ENCODE data around the gene ANXA9.

ANXA9 gene, protein sequence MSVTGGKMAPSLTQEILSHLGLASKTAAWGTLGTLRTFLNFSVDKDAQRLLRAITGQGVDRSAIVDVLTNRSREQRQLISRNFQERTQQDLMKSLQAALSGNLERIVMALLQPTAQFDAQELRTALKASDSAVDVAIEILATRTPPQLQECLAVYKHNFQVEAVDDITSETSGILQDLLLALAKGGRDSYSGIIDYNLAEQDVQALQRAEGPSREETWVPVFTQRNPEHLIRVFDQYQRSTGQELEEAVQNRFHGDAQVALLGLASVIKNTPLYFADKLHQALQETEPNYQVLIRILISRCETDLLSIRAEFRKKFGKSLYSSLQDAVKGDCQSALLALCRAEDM

DNA sequence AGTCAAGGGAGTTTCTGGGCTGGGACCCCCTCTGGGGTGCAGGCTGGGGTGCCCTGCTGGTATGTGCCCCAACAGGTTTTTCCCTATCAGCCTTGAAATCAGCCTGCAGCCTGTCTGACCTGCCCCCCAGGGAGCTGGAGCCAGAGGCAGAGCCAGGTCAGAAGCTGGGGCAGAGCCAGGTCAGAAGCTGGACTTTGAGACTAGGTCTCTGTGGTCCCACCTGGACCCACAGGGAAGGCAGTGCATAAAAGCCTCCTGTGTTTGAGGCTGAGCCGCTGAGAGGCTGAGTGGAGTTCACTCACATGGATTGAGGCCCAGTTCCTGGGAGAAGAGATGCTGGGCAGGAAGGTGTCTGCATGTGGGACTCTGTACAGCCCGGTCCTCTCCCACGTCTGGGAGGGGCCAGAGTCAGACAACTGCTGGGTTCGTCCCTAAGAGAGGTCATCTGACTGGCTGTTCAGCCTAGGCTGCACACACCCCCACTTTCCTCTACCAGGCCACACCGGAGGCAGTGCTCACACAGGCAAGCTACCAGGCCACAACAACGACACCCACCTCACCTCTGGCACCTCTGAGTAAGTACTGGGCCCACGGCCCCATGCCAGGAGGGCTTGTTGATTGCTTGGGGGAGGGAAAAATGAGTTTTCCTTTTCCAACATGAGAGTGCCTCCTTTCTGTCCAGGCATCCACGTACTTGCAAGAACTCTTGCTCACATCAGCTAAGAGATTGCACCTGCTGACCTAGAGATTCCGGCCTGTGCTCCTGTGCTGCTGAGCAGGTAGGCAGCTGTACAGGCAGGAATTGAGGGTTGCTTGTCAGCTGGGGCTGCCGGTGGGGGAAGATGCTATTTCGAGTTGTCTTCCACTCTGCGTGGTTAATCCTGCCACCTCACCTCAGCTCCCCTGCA, at the start of gene ANXA9:
Gene ANXA9, plus strand, starts transcription at position 488 of the 908 bp plus-strand sequence. CDS start 814 bp downstream, outside the sequence.
- no peak for DNase-seq

DNA sequence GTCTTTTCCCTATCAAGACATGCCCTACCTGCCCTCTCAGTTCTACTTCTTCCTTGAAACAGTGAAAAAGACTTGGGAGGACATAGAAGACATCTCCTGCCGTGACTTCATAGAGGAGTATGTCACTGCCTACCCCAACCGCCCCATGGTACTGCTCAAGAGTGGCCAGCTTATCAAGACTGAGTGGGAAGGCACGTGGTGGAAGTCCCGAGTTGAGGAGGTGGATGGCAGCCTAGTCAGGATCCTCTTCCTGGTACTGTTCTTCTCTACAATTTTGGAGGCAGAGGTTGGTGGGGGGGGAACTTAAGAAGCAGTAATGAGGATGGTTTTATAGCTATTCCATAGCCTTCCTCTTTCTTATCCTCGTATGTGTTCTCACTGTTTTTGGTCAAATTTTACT, 37.2 kb upstream of the ANXA9 start:
- no peak for DNase-seq

DNA sequence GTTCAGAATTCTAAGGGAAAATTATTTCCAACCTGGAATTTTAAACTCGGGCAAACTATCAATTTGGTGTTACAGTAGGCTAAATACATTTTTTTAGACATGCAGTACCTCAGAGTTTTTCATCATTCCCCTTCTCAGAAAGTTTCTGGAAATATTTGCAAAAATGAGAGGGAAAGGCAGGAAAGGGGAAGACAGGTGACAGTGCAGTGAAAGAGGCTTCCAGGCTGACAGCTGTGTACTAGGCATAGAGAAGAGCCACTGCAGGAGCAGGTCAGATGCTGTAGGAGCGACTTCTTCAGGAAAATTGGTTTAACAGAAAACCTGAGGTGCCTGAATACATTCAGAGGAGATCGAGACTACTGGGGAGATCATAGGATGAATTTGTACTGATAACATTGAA, 27.4 kb upstream of the ANXA9 start:
- DNase-seq, result no peak

DNA sequence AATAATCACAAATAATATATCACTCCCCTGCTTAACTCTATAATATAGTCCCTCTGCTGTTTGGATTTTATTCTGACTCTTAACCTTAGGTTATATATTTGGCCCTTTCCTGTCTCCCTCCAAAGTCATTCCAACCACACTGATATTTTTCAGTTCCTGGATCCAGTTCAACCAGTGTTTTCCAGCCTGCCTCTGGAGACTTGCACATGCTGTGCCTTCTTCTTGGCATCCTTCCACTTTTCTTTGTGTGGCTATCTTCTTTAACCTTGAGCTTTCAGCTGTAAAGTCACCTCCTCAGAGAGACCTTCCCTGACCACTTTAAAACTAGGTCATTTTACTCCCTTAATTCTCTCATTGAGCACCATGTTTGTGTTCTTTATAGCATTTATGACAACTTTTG, 26.8 kb upstream of the ANXA9 start:
- no peak for DNase-seq

DNA sequence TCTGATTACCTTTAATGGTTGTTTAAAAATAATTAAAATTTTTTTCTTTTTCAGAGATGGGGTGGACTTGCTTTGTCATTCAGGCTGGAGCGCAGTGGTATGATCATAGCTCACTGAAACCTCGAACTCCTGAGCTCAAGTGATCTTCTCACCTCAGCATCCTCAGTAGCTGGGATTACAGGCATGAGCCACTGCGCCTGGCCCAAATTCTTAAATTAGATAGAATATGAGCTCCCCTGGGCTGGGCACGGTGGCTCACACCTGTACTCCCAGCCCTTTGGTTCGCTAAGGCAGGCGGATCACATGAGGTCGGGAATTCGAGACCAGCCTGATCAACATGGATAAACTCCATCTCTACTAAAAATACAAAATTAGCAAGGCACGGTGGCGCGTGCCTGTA, 24.4 kb upstream of the ANXA9 start:
- DNase-seq, result no peak

DNA sequence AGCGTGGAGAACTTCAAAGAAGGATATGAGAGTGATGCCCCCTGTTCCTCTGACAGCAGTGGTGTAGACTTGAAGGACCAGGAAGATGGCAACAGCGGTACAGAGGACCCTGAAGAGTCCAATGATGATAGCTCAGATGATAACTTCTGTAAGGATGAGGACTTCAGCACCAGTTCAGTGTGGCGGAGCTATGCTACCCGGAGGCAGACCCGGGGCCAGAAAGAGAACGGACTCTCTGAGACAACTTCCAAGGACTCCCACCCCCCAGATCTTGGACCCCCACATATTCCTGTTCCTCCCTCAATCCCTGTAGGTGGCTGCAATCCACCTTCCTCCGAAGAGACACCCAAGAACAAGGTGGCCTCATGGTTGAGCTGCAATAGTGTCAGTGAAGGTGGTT, 21.4 kb upstream of the ANXA9 start:
- DNase-seq, result no peak

DNA sequence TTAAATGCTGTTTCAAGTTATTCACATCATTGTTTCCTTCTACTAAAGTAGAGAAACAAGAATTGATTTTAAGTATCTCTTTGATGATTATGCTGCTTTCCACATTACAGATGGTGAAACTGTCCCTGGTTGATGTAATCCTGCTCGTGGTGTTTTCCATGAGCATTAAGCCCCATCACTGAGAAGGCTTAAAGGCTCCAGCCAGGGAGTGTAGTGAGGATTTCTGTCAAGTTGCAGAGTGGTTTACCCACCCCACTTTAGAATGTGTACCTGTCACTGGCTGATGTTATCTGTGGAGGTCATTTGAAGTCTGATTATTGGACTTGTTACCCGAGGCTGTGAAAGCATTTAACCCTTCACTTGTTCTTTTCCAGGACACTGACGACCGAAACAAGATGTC, 20.3 kb upstream of the ANXA9 start:
- no peak for DNase-seq

DNA sequence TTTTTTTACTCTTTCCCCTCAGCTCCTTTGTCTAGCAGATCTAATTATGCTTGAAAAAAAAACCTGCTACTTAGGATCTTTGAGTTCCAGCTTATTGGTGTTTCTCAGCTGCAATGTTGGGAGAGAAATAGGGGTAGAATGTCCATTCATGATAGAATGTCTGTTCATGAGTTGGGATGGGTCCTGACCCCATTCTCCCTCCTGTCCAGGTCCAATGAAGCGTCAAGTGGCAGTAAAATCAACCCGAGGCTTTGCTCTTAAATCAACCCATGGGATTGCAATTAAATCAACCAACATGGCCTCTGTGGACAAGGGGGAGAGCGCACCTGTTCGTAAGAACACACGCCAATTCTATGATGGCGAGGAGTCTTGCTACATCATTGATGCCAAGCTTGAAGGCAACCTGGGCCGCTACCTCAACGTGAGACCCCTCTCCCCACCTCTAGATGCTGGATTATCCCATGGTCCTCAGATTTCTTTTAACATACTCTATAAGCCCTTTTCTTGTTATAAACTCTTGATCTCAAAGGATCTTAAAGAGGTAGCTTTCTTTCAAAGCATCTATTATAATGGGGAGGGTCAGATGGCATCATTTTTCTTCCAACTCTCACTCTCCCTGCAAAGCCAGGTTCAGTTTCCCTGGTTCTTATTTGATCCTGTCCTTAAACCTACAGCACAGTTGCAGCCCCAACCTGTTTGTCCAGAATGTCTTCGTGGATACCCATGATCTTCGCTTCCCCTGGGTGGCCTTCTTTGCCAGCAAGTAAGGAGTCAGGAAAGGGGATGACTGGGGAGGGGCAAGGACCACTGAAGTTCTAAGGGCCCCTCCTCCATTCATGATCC, 18.6 kb upstream of the ANXA9 start:
- DNase-seq, result no peak

DNA sequence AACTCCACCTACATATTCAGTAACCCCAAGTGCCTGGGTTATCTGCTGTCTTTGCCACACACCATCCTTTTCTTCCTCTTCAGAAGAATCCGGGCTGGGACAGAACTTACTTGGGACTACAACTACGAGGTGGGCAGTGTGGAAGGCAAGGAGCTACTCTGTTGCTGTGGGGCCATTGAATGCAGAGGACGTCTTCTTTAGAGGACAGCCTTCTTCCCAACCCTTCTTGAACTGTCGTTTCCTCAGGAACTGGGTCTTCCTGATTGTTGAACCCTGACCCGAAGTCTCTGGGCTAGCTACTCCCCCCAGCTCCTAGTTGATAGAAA, 18.0 kb upstream of the ANXA9 start:
- DNase-seq, result no peak

DNA sequence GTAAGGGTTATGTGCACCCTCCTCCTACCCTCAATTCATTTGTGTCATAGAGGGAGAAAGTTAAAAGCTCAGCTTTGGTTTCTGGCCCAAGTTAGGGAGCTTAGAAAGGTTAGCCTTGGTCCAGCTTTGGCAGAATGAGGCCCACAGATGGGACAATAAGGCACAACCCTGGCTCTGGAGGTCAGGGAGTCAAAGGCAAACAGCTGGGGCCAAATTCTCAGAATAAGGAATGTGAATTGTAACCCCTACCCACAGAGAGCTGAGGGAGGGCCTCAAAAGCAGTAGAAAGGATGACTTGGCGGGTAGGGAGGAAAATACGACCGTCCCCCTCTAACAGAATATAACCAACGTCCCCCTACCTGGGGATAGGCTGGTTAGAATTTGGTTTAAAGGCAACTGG, 16.5 kb upstream of the ANXA9 start:
- DNase-seq, result no peak

DNA sequence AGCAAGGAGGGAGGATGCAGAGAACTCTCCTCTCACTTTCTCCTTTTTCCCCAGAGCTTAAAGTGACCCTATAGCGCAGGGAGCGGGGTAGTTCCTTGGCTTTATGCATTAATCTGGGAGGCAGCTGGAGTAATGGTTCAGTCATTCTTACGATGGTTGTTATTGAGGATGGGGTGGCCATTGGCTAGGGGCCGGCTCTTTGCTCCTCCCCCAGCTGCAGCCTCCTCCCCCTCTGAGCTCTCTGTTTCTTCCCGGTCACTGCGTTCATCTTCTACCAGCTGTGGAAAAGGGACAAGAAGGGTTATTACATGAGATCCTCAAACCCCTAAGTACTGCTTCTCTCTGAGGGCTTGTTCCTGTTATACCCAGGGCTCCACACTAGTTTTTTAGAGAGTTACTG, 16.1 kb upstream of the ANXA9 start:
- DNase-seq, result no peak

DNA sequence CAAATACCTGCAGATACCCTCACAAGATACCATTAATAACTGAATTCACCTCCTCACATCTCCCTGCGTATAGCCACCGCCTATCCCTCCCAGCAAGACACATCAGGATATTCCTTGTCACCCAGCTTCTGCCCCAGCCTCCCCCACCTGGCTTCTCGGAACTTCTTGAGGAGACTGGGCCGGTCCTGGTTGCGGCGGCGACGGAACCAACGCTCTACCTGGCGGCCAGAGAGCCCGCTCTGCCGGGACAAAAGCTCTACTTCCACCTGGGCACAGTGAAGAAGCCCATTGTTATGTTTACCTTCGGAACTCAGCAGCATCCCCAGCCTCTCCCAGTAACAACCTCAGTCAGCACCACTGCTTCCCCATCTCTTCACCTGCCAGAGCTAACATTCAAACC, 14.2 kb upstream of the ANXA9 start:
- no peak for DNase-seq

DNA sequence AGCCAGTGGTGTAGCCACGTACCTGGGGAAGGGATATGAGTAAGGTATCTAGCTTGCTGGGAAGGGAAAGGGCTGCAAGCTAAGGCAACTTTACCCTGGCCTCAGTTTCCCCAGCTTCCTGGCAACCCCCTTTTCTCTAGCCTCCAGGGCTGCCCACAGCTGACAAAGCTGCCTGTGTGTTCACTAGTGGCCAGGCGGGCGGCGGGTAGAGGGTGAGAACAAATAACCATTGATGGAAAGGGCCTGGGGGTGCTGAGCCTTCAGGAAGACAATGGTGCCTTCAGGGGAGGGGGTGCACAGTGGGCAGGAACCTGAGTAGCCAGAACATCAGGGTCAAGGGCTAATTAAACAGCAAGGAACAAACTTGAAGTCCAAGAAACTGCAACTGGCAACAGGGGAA, 13.6 kb upstream of the ANXA9 start:
- no peak for DNase-seq

DNA sequence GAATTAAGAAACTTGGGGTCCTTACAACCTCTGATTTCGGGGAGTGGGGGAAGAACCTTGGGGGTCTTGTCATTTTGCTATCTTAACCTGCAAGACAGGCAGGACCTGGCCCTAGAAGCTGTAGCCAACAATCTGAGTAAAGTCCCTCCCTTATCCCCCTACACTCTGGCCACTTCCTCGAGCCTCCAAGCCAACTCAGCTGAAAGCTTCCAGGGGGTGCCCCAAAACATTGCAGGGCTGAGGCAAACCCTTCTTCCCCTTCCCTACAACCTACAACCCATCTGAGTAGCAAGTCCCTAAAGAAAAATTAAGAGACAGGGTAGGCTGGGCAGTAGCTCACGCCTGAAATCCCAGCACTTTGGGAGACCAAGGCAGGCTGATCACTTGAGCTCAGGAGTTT, 12.5 kb upstream of the ANXA9 start:
- no peak for DNase-seq

DNA sequence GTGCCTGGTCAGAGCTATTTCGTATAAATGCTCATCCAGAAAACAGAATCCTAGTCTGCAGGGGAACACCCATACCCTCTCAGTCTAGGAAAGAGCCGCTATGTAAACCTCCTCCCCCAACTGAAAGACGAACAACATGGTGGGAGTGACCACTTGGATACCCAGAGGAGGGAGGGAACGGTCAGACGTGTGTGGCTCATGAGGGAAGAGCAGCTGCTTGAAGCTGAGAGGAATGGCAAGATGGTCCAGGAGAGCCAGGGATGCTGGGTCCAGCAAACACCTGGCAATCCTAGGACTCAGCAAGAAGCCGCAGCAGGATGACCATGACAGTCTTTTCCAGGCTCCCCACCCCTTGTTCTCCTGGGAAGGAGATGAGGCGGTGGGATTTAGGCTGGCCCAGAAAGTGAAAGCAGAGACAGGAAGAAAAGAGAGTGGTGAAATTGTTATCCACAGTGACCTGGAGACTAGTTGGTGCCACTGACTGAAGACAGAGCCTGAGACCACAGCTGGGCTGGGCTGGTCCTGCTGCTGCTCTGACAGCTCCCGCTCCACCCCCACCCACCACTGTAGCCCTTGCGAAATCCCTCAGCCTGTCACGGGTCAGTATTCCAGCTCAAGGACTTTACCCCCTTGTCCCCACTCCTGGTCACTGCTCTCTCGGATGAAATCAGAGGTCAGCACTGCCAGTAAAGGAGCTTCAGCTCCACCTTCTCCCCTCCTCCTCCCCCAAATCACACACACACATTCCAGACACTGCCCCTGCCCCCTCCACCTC, 11.1 kb upstream of the ANXA9 start:
- DNase-seq, result no peak

DNA sequence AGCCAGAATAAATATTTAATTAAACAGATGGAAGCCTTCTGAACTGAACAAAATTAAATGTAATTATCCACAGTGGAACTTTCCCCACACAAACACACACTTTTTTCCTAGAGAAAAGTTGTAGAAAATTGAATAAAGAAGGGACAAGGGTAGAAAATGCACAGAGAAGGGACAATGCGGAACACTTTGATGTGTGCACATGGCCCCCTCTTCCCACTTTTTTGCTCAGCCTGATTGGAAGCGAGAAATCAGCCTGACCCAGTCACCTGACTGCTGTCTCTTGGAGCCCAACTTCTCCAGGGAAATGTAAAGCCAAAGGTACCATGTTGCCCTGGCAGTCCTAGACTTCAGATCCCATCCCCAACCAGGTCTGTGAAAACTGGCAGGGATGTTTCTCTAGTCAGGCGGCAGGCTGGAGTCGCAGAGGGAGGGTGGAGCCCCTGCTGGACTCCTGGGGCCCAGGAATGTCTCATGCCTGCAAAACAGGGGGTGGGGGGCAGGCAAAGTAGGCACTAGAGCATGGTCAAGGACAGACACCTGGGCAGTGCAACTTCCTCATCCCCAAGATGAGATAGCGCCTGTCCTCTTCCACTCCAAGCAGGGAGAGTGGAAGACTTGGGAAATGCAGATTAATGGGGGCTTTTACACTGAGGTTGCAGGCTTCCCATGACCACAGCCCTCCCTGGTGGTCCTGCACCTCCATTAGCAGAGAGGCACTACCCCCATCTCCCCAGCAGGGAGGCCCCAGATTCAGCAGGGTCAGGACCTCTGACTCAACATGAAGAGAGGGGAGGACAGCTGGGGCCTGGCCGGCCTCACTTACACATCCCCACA, 10.3 kb upstream of the ANXA9 start:
- no peak for DNase-seq

DNA sequence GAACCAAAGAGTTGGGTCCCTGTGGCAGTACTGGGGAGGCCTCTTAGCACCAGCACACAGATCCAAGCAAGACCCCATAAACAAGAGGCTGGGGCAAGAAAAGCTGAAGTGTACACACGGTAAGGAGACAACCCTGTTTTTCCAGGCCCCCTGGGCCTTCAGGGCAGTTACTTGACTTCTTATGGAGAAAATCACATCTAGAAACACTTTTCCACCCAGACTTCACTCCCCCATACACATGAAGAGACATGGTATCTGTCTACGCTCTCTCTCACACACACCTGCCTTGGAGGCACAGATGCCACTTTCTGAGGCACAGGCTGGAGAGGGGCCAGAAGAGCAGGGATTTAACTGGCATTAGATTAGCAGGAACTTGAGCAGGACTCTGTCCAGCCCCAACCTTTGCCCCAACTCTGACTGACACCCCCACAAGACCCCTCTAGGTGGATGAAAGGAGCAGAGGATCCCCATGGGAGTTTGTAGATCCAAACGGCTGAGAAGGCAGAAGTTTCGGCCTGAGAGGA, 9.6 kb upstream of the ANXA9 start:
- DNase-seq, result no peak

DNA sequence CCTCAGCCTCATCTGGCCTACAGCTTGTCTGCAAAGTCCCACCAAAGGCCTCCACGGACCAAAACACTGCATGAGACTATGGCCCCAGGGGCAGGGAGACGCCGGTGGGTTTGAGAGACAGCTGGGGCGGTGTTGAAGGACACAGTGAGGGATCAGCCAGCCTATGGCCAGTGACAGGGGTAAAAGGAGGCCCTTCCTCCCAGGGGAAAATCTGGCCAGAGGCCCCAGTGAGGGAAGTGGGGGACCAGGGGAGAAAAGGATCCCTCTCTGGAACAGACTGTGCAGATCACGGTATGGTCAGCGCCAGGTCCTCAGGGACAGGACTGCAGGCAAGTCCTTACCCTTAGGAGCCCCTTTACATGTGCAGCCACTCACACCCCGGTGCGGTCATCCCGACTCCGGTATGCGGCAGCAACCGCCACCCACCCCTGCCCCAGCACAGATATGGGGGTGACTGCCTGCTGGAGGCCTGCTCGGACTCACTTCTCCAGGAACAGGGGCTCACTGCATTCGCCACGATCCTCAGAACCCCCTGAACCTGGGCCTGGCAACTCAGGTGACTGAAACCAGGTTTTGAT, 8.7 kb upstream of the ANXA9 start:
- peak; percentile 36 to 38 for DNase-seq

DNA sequence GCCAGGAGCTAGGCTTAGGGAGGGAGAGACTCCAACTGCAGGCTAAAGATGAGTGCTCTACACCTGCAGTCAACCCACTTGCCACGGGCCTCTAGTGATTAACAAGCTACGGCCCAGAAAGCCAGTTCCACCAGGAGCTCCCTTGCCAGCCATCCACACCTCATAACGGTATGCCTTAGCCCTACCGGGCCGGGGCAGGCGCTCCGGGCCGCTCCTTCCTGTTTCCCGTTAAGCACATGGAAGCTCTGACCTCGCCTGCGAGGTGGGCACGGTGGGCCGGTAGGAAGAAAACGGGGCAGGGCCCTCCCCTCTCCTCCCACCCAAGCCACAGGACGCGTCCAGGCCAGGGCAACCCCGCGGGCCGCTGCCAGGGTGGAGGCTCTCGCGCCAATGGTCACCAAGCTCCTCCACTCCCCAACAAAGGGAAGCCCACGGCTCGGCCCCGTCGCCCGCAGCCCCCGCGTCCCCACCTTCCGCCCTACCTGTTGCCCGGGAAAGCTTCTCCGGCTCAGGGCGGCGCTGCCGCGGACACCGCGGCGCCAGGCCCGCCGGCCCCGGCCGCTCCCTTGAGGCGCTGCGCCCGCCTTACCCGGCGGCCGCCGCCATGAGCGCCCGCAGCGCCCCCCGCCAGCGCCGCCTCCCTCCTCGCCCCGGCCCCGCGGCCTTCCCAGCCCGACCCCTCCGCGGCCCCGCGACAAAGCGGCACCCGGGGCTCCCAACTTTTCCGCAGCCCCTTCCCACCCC, 8.1 kb upstream of the ANXA9 start:
- DNase-seq, result peak; percentile 49 to 56

All from activated CD4-positive, alpha-beta T cell treated with anti-CD3 and anti-CD28 coated beads, Interleukin-2, amount 50 U/mL, for 48 hours (primary cell).